ENCODE data around the gene NATD1. TPM values are rescaled to one million over a fixed set of nuclear protein-coding genes. Genes with fewer than 3 reads are reported as not detected.

NATD1 gene
- total and polyA plus RNA-seq, 5 experiments from 2014 or later: 0.60 to 9.3 (median 1.2) TPM

- POLR2A ChIA-PET: interaction anchor here (0.6 to 0.9 kb wide), 2 partner anchors 16 to 1477 kb away, joined by 3 to 4 read pairs; no protein-coding TSS in a partner anchor
- peak overlapping the region in 2 of 10 donors; percentile 49 to 50 for H3K4me3 Mint-ChIP-seq
- H3K36me3 Mint-ChIP-seq: no peaks in the 10 kb centered on the region
- peak overlapping the region in 7 of 10 donors; percentile 4 to 88 (median 60) for H3K27ac Mint-ChIP-seq
- no peaks in the 10 kb centered on the region for H3K27me3 Mint-ChIP-seq
- DNase-seq (no peak), ATAC-seq (no peak)
- peaks cover 2 to 24% (median 18%) of the 10 kb centered on the region in 4 donors for H3K4me1 Mint-ChIP-seq
- no peaks in the 10 kb centered on the region for H3K9me3 Mint-ChIP-seq
Observed at GRCh38 chr17:21268596-21269188, 15.5 kb upstream of the NATD1 start.

GRCh38 chr17:21263376-21263775 is 10.2 kb upstream of the NATD1 start:
- POLR2A ChIA-PET: no interaction called here
- Mint-ChIP-seq H3K4me3 (no peak overlapping the region), H3K9me3 (no peaks in the 10 kb centered on the region), H3K36me3 (no peaks in the 10 kb centered on the region), H3K27ac (no peak overlapping the region), H3K4me1 (peaks cover 5 to 18% (median 10%) of the 10 kb centered on the region in 4 donors), H3K27me3 (no peaks in the 10 kb centered on the region)
- ATAC-seq (no peak), DNase-seq (no peak)

- no peak overlapping the region for H3K4me3 Mint-ChIP-seq
- no peaks in the 10 kb centered on the region for H3K36me3 Mint-ChIP-seq
- H3K27ac Mint-ChIP-seq: peak overlapping the region in 2 of 10 donors; percentile 52 to 75
- no peaks in the 10 kb centered on the region for H3K27me3 Mint-ChIP-seq
- peaks cover 10 to 13% (median 11%) of the 10 kb centered on the region in 4 donors for H3K4me1 Mint-ChIP-seq
- H3K9me3 Mint-ChIP-seq: no peaks in the 10 kb centered on the region
- POLR2A ChIA-PET: no interaction called here
- DNase-seq (no peak), ATAC-seq (no peak)
Observed at GRCh38 chr17:21262259-21262993, 9.2 kb upstream of the NATD1 start.

GRCh38 chr17:21258593-21258992 is 5.4 kb upstream of the NATD1 start:
- POLR2A ChIA-PET: interaction anchor here (1.4 kb wide), 1 partner anchor 20 kb away, joined by 3 read pairs; no protein-coding TSS in a partner anchor
- H3K9me3 Mint-ChIP-seq: no peaks in the 10 kb centered on the region
- DNase-seq (no peak), ATAC-seq (no peak)
- H3K4me3 Mint-ChIP-seq: no peak overlapping the region
- no peaks in the 10 kb centered on the region for H3K36me3 Mint-ChIP-seq
- peak overlapping the region in 6 of 10 donors; percentile 10 to 67 (median 31) for H3K27ac Mint-ChIP-seq
- H3K27me3 Mint-ChIP-seq: no peaks in the 10 kb centered on the region
- H3K4me1 Mint-ChIP-seq: peaks cover 8 to 21% (median 17%) of the 10 kb centered on the region in 4 donors

- Mint-ChIP-seq H3K4me1 (peaks cover 20 to 53% (median 43%) of the 10 kb centered on the region in 4 donors), H3K9me3 (no peaks in the 10 kb centered on the region), H3K27ac (peak overlapping the region; percentile 83 to 97 (median 92))
Observed at GRCh38 chr17:21253646-21254441, 634 bp upstream of the NATD1 start.

GRCh38 chr17:21252289-21252795 is 868 bp downstream of the NATD1 start:
- no peak for DNase-seq
- Mint-ChIP-seq H3K4me3 (peak overlapping the region; percentile 68 to 92 (median 82)), H3K9me3 (no peaks in the 10 kb centered on the region), H3K36me3 (no peaks in the 10 kb centered on the region), H3K27ac (peak overlapping the region; percentile 31 to 84 (median 73)), H3K4me1 (peaks cover 15 to 48% (median 35%) of the 10 kb centered on the region in 4 donors), H3K27me3 (no peaks in the 10 kb centered on the region)
- POLR2A ChIA-PET: interaction anchor here (0.6 to 3.6 kb wide), 9 partner anchors 16 to 209 kb away, joined by 3 to 23 read pairs (median 4); partner anchors contain the start of gene TMEM11
- ATAC-seq: no peak

More at GRCh38 chr17:21253646-21254441, 634 bp upstream of the NATD1 start:
- Mint-ChIP-seq H3K27me3 (no peaks in the 10 kb centered on the region), H3K36me3 (no peaks in the 10 kb centered on the region), H3K4me3 (peak overlapping the region; percentile 78 to 97 (median 88))
- POLR2A ChIA-PET: interaction anchor here (0.7 to 3.6 kb wide), 8 partner anchors 14 to 289 kb away, joined by 3 to 23 read pairs (median 4); partner anchors contain the start of gene TMEM11
- DNase-seq: peak in 1 of 10 donors; percentile 17
- peak; percentile 10 to 15 for ATAC-seq

GRCh38 chr17:21251337-21252010 is 1.7 kb downstream of the NATD1 start:
- H3K4me3 Mint-ChIP-seq: peak overlapping the region in 5 of 10 donors; percentile 20 to 86 (median 81)
- ATAC-seq (no peak), DNase-seq (no peak)
- H3K9me3 Mint-ChIP-seq: no peaks in the 10 kb centered on the region
- POLR2A ChIA-PET: interaction anchor here (0.7 to 3.6 kb wide), 5 partner anchors 24 to 1007 kb away, joined by 3 to 23 read pairs (median 5); partner anchors contain the start of gene TMEM11
- H3K4me1 Mint-ChIP-seq: peaks cover 15 to 48% (median 35%) of the 10 kb centered on the region in 4 donors
- no peaks in the 10 kb centered on the region for H3K27me3 Mint-ChIP-seq
- peak overlapping the region in 9 of 10 donors; percentile 11 to 84 (median 68) for H3K27ac Mint-ChIP-seq
- no peaks in the 10 kb centered on the region for H3K36me3 Mint-ChIP-seq

GRCh38 chr17:21250854-21251253 is 2.4 kb downstream of the NATD1 start:
- H3K27me3 Mint-ChIP-seq: no peaks in the 10 kb centered on the region
- H3K4me1 Mint-ChIP-seq: peaks cover 15 to 48% (median 36%) of the 10 kb centered on the region in 4 donors
- no peaks in the 10 kb centered on the region for H3K9me3 Mint-ChIP-seq
- no peaks in the 10 kb centered on the region for H3K36me3 Mint-ChIP-seq
- peak overlapping the region in 5 of 10 donors; percentile 3 to 62 (median 25) for H3K27ac Mint-ChIP-seq
- POLR2A ChIA-PET: interaction anchor here (0.6 to 3.6 kb wide), 4 partner anchors 25 to 1006 kb away, joined by 5 to 23 read pairs (median 14); partner anchors contain the start of gene TMEM11
- no peak for ATAC-seq
- peak overlapping the region in 1 of 10 donors; percentile 2 for H3K4me3 Mint-ChIP-seq
- no peak for DNase-seq

GRCh38 chr17:21249920-21250703 is 3.1 kb downstream of the NATD1 start:
- ATAC-seq: no peak
- H3K4me3 Mint-ChIP-seq: no peak overlapping the region

GRCh38 chr17:21249086-21249795 is 4.0 kb downstream of the NATD1 start:
- H3K9me3 Mint-ChIP-seq: no peaks in the 10 kb centered on the region
- DNase-seq: no peak
- H3K27me3 Mint-ChIP-seq: no peaks in the 10 kb centered on the region
- no peak for ATAC-seq
- peak overlapping the region in 5 of 10 donors; percentile 21 to 73 (median 31) for H3K27ac Mint-ChIP-seq
- POLR2A ChIA-PET: interaction anchor here (0.8 to 1.3 kb wide), 3 partner anchors 10 to 36 kb away, joined by 3 to 4 read pairs (median 3); no protein-coding TSS in a partner anchor
- H3K4me3 Mint-ChIP-seq: no peak overlapping the region
- peaks cover 17 to 51% (median 37%) of the 10 kb centered on the region in 4 donors for H3K4me1 Mint-ChIP-seq
- no peaks in the 10 kb centered on the region for H3K36me3 Mint-ChIP-seq

More at GRCh38 chr17:21249920-21250703, 3.1 kb downstream of the NATD1 start:
- DNase-seq: no peak
- POLR2A ChIA-PET: interaction anchor here (0.8 to 1.3 kb wide), 3 partner anchors 11 to 35 kb away, joined by 3 to 4 read pairs (median 3); no protein-coding TSS in a partner anchor
- peaks cover 15 to 50% (median 39%) of the 10 kb centered on the region in 4 donors for H3K4me1 Mint-ChIP-seq
- H3K27me3 Mint-ChIP-seq: no peaks in the 10 kb centered on the region
- no peaks in the 10 kb centered on the region for H3K36me3 Mint-ChIP-seq
- peak overlapping the region in 9 of 10 donors; percentile 3 to 64 (median 21) for H3K27ac Mint-ChIP-seq
- H3K9me3 Mint-ChIP-seq: no peaks in the 10 kb centered on the region
